CD14-positive monocyte (primary cell): ENCODE results near the gene IL1R2. TPM values are rescaled to one million over a fixed set of nuclear protein-coding genes. Genes with fewer than 3 reads are reported as not detected.

Source experiments
- DNase-seq, 3 donors: peaks; one replicate each; pipeline ENCODE4 v3.0.0-alpha.2; 2011 to 2022
- H2AFZ ChIP-seq: 2 replicates; pipeline ENCODE4 v1.6.0; 2012; ENCODE audit warnings: mild to moderate bottlenecking, low read depth, low read length, inconsistent platforms; ENCODE audit not compliant: insufficient read depth, poor library complexity, severe bottlenecking
- H3K27ac ChIP-seq, 2 donors: 1 replicate in 1 of 2; 2 replicates in 1 of 2; pipeline ENCODE4 v1.5.1; 2012 to 2013; ENCODE audit warnings: low read length in 2 of 2, control low read depth in 1 of 2, inconsistent platforms in 1 of 2, low read depth in 1 of 2, mild to moderate bottlenecking in 1 of 2
- H3K27me3 ChIP-seq, 2 donors: one replicate each; pipeline versions ENCODE4 v1.6.0 to v1.6.1; 2011 to 2013; ENCODE audit warnings: low read length in 2 of 2; ENCODE audit not compliant: control insufficient read depth in 2 of 2, insufficient read depth in 2 of 2
- H3K36me3 ChIP-seq, 2 donors: replicated peaks in 1 of 2; 1 replicate in 1 of 2; 2 replicates in 1 of 2; pipeline versions ENCODE4 v1.5.1 to v1.6.1; 2012 to 2013; ENCODE audit warnings: low read length in 2 of 2, control low read depth in 1 of 2, inconsistent platforms in 1 of 2, mild to moderate bottlenecking in 1 of 2; ENCODE audit not compliant: insufficient read depth in 2 of 2, control insufficient read depth in 1 of 2
- H3K4me1 ChIP-seq, 2 donors: 1 replicate in 1 of 2; 2 replicates in 1 of 2; pipeline versions ENCODE4 v1.5.1 to v1.6.1; 2012 to 2013; ENCODE audit warnings: low read length in 2 of 2, control low read depth in 1 of 2, inconsistent platforms in 1 of 2, mild to moderate bottlenecking in 1 of 2, moderate library complexity in 1 of 2; ENCODE audit not compliant: insufficient read depth in 2 of 2, control insufficient read depth in 1 of 2
- H3K4me2 ChIP-seq: replicated peaks from 2 replicates; pipeline ENCODE3; 2012; ENCODE audit warnings: low read length, moderate library complexity, mild to moderate bottlenecking; ENCODE audit not compliant: poor library complexity, severe bottlenecking; ENCODE audit errors: extremely low read depth
- H3K4me3 ChIP-seq, 3 experiments: fragments of 200-600 bp in 1 of 3; sonication (generic) in 1 of 3; replicated peaks in 1 of 3; 1 replicate in 2 of 3; 2 replicates in 1 of 3; pipeline ENCODE4 v1.5.1; 2011 to 2013; ENCODE audit warnings: low read length in 3 of 3, mild to moderate bottlenecking in 3 of 3, control low read depth in 2 of 3, low read depth in 2 of 3, inconsistent platforms in 1 of 3, moderate library complexity in 1 of 3
- H3K79me2 ChIP-seq: 2 replicates; pipeline ENCODE4 v1.6.0; 2012; ENCODE audit warnings: mild to moderate bottlenecking, control low read depth, inconsistent platforms, low read length, moderate library complexity; ENCODE audit not compliant: insufficient read depth
- H3K9ac ChIP-seq: 2 replicates; pipeline ENCODE4 v1.6.0; 2017; ENCODE audit warnings: low read length, mild to moderate bottlenecking; ENCODE audit not compliant: insufficient read depth, poor library complexity, severe bottlenecking
- H3K9me3 ChIP-seq, 2 donors: replicated peaks in 1 of 2; 1 replicate in 1 of 2; 2 replicates in 1 of 2; pipeline versions ENCODE4 v1.5.1 to v1.6.1; 2012 to 2013; ENCODE audit warnings: low read length in 2 of 2, control low read depth in 1 of 2; ENCODE audit not compliant: control insufficient read depth in 1 of 2, insufficient read depth in 1 of 2
- H4K20me1 ChIP-seq: 2 replicates; pipeline ENCODE4 v1.6.0; 2012; ENCODE audit warnings: mild to moderate bottlenecking, low read length, control low read depth, moderate library complexity; ENCODE audit not compliant: insufficient read depth
- H3K27ac Mint-ChIP-seq, 7 donors: one replicate each; pipeline ENCODE4 v1.8.0; 2020; ENCODE audit warnings: mild to moderate bottlenecking in 7 of 7, mixed read lengths in 7 of 7, moderate library complexity in 6 of 7, inconsistent platforms in 2 of 7
- H3K27me3 Mint-ChIP-seq, 3 donors: one replicate each; pipeline ENCODE4 v1.8.0; 2021 to 2022; ENCODE audit warnings: low read depth in 3 of 3, mild to moderate bottlenecking in 3 of 3, mixed read lengths in 3 of 3, moderate library complexity in 3 of 3, inconsistent platforms in 1 of 3
- H3K36me3 Mint-ChIP-seq, 2 donors: one replicate each; pipeline ENCODE4 v1.8.0; 2020; ENCODE audit warnings: mixed read lengths in 2 of 2, inconsistent platforms in 1 of 2, mild to moderate bottlenecking in 1 of 2
- H3K4me1 Mint-ChIP-seq: one replicate; pipeline ENCODE4 v1.8.0; 2020; ENCODE audit warnings: mild to moderate bottlenecking, mixed read lengths
- H3K4me3 Mint-ChIP-seq, 2 donors: one replicate each; pipeline ENCODE4 v1.8.0; 2020; ENCODE audit warnings: mild to moderate bottlenecking in 2 of 2, mixed read lengths in 2 of 2, moderate library complexity in 1 of 2
- H3K9me3 Mint-ChIP-seq, 7 donors: one replicate each; pipeline ENCODE4 v1.8.0; 2020 to 2022; ENCODE audit warnings: mixed read lengths in 7 of 7, mild to moderate bottlenecking in 6 of 7, moderate library complexity in 6 of 7, inconsistent platforms in 2 of 7
- WGBS: methylation state at CpG from one replicate; pipeline ENCODE4 v1.1.5; 2013; ENCODE audit warnings: missing lambda C conversion rate; ENCODE audit not compliant: insufficient coverage; 5-methylcytosine and 5-hydroxymethylcytosine counted together
- intact Hi-C, 2 donors: fragments of 100-400 bp; cut with micrococcal nuclease; formaldehyde crosslinking; loops; one replicate each; pipeline versions ENCODE4 v1.15.0 to v1.15.1; 2023
- polyA plus RNA-seq, 3 donors: library from polyadenylated mRNA; depleted of rRNA in 1 of 3; unstranded in 2 of 3; stranded (reverse) in 1 of 3; fragments of 300-500 nt in 2 of 3; fragments of >200 nt in 1 of 3; fragmentation: Illumina TruSeq in 2 of 3; gene quantifications; 1 replicate in 2 of 3; 2 replicates in 1 of 3; pipeline ENCODE4 v1.2.3, GENCODE V29; 2012 to 2021
- TF ChIP-seq, protein P1 (sequence below): fragments of 200-600 bp; IDR thresholded peaks from one replicate; pipeline ENCODE4 v1.8.0; 2022; ENCODE audit warnings: antibody characterized with exemption, mild to moderate bottlenecking

Gene IL1R2
- polyA plus RNA-seq, 3 donors: 5.9 to 12.0 (median 6.2) TPM

DNA sequence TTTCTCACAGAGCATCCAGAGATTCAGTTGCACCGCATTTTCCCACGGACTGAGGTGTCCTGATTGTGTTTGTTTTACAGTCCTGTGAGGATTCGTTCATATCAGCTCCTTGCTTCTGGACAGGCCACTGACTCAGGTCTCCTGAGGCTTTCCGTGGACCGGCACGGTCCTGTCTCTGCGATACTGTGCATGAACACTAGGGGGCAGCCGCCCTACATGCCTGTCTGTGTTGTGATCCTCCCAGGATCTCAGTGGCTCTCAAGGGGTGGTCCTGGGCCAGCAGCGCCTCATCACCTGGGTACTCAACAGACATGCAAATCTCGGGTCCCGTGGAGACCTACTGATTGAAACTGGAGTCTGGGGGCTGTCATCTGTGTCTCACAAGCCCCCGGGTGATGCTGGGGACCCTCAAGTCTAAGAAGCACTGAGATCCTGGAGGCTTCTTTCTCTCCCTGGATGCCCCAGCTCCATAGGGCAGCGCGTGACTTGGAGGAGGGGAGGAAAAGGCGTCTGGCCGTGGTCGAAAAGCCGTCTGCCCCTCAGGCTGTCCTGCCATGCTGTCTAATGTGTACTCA is 28.9 kb downstream of the IL1R2 start:
- no peak overlapping the region for H3K4me3 Mint-ChIP-seq
- Histone ChIP-seq H3K27ac (no peak overlapping the region), H3K9me3 (no peaks in the 10 kb centered on the region), H2AFZ (no peak overlapping the region), H3K27me3 (no peaks in the 10 kb centered on the region), H3K4me1 (peaks cover 13 to 20% of the 10 kb centered on the region in 2 donors), H3K9ac (no peak overlapping the region), H3K4me3 (no peak overlapping the region), H3K79me2 (no peaks in the 10 kb centered on the region), H3K36me3 (no peaks in the 10 kb centered on the region), H3K4me2 (no peak overlapping the region), H4K20me1 (no peaks in the 10 kb centered on the region)
- TF ChIP-seq, protein P1, sequence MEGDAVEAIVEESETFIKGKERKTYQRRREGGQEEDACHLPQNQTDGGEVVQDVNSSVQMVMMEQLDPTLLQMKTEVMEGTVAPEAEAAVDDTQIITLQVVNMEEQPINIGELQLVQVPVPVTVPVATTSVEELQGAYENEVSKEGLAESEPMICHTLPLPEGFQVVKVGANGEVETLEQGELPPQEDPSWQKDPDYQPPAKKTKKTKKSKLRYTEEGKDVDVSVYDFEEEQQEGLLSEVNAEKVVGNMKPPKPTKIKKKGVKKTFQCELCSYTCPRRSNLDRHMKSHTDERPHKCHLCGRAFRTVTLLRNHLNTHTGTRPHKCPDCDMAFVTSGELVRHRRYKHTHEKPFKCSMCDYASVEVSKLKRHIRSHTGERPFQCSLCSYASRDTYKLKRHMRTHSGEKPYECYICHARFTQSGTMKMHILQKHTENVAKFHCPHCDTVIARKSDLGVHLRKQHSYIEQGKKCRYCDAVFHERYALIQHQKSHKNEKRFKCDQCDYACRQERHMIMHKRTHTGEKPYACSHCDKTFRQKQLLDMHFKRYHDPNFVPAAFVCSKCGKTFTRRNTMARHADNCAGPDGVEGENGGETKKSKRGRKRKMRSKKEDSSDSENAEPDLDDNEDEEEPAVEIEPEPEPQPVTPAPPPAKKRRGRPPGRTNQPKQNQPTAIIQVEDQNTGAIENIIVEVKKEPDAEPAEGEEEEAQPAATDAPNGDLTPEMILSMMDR: peak; percentile 98
- intact Hi-C loops: loop anchor here (2.0 to 5.0 kb wide), 5 partner anchors 62 to 422 kb away; no protein-coding TSS in a partner anchor
- H3K27ac Mint-ChIP-seq: peak overlapping the region in 5 of 7 donors; percentile 43 to 81 (median 56)
- DNase-seq: peak; percentile 82 to 88 (median 87)
- peaks cover 2 to 19% of the 10 kb centered on the region in 2 donors for H3K36me3 Mint-ChIP-seq
- peaks cover 0 to 6% (median 3%) of the 10 kb centered on the region in 3 donors for H3K27me3 Mint-ChIP-seq
- WGBS: 5% methylated on average over 12 of the region's 18 CpGs
- H3K9me3 Mint-ChIP-seq: peaks cover 0 to 7% (median 0%) of the 10 kb centered on the region in 7 donors
- peaks cover 20% of the 10 kb centered on the region for H3K4me1 Mint-ChIP-seq

DNA sequence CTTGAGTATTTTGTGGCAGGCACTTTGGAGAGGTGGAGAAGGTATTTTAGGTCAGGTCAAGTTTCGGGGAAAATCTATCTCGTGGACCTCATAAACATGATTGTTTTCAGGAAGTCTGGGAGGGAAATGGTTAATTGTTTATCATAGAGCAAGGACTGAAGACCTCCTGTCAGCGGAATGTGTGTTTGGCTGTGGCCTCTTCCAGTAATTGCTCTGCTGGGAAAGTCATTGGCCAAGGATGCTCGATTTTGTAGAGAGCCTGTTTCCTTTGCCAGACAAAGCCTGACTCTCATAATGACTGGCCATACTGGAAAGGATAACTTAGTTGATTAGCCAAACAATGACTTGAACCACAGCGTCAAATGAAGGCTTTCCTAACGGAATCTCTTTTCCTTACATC is 30.0 kb downstream of the IL1R2 start:
- Histone ChIP-seq H3K36me3 (no peaks in the 10 kb centered on the region), H3K4me3 (no peak overlapping the region), H3K27me3 (no peaks in the 10 kb centered on the region), H4K20me1 (no peaks in the 10 kb centered on the region), H3K27ac (no peak overlapping the region), H3K9ac (no peak overlapping the region), H3K79me2 (no peaks in the 10 kb centered on the region), H3K4me2 (no peak overlapping the region), H2AFZ (no peak overlapping the region), H3K4me1 (peaks cover 17 to 28% of the 10 kb centered on the region in 2 donors), H3K9me3 (no peaks in the 10 kb centered on the region)
- Mint-ChIP-seq H3K27me3 (peaks cover 0 to 6% (median 3%) of the 10 kb centered on the region in 3 donors), H3K36me3 (peaks cover 6 to 22% of the 10 kb centered on the region in 2 donors), H3K27ac (peak overlapping the region in 3 of 7 donors; percentile 27 to 67 (median 41)), H3K4me3 (no peak overlapping the region), H3K9me3 (peaks cover 0 to 7% (median 0%) of the 10 kb centered on the region in 7 donors), H3K4me1 (peaks cover 28% of the 10 kb centered on the region)
- 83% methylated on average over 5 of the region's 6 CpGs for WGBS
- intact Hi-C loops: loop anchor here (2.0 to 5.0 kb wide), 5 partner anchors 61 to 421 kb away; no protein-coding TSS in a partner anchor
- TF ChIP-seq, protein P1: no peak
- DNase-seq: no peak
